ENCODE data around the gene SYNE1.
A peak's percentile ranks its signal among the peaks of the same experiment; 100 is the strongest.

SYNE1 gene

DNA sequence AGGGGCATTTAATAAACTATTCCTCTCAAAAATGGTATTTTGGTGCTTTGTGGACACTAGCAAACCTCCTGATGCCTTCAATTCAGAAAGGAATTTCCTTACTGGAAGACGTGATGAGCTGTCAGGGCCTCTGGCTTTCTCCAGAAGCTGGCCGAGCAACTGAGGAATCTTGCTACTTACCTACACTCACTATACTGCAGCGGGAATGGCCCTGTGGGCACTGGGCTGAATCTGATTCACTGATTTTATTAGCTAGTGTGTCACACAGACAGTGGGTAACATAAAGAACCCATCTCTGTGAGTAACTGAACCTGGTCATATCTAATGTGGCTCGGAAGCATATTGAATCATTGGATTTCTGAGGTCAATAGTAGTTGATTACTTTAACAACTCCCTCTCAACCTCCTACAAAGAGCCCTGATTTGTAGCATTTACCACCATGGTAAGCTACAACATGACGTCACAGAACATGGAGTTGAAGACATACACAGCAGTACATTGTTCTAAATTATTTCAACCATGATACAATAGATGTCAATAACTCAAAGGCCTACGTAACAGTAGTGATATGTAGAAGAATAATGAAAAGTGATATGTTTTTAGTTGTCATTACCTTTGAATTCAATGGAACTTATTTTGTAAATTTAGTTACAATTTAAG is 232.1 kb downstream of the SYNE1 start:
- no peak for DNase-seq

DNA sequence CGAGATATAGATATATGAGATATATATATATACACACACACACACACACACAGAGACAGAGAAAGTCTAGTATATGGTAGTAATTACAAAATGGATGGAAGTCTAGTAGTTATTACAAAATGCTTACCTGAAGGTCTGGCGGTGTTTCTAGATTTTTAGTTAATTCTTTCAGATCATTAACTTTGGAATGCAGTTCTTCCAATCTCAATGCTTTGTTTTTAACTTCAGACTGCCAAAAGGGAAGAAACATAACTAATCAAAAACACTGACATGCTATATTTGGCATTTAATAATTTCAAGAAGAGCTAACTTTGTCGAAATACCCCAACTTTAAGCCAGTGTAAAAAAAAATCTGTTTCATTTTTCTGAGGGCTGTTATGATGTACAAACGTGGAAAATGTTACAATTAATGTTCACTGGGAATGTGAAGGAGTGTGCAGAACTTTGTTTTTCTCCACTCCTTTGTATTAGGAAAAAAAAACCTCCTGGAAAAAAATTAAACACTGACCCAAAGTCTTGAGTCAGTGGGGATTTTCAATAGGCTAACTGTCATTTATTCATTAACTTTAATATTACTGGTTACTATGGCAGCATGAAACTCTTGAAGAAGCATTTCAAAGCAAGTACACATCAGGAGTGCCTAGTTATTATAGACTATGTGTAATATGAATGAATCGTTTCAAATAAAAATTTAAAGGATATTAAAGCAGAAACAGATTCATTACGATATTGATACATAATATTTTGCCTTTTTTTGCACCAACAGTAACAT is 232.9 kb downstream of the SYNE1 start:
- DNase-seq, result no peak

DNA sequence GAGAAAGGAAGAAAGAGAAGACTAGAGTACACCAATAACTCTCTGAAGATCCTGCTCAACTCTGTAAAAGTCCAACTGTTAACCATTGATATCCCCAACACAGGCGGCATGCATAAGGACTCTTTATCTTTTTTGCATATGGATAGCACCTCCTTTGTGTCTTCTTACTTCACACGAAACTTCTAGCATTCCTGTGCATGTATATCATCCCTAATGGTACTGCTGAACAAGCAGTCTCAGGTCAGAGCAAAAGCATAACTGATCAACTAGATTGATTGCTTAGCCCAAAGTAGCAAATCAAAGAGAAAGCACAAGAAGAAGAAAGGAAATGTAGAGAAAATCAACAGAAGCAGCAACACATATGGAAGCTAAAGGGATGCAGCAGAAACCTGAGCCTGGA is 234.4 kb downstream of the SYNE1 start:
- no peak for DNase-seq

DNA sequence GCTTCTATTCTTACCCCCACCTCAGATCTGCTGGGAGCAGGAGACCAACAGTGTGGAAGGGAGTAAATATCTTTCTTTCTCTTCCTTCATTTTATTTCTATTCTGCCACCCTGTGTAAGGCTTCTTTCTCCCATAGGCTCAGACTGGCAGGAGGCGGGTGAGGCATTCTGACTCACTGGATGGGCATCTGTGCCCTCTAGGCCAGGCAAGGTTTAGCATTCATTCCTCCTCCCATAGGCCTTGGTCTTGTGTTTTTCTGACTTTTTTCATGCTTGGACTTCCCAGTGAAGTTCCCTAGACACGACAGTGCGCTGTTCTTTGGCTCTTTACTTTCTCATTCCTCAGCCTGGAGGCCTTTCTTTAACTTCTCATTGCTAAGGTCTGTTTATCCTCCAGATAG is 235.2 kb downstream of the SYNE1 start:
- no peak for DNase-seq

DNA sequence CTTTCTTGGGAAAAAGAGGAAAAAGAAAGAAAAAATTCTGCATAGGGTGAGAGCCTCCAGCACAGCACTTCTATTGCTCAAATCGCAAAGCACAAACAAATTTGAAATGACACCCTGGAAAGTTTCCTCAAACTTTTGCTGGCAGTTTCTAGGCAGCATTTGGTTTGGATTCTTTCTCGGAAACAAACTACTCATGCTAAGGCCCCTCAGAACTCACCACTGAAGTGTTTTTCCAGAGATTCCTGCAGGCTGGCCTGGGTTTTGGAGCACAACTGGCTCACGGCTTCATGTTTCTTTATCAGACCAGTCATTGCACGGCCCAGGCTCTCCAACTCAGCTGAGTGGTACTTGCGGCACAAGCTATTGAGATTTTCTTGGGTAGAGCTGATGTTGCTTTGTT is 237.8 kb downstream of the SYNE1 start:
- DNase-seq, result no peak

DNA sequence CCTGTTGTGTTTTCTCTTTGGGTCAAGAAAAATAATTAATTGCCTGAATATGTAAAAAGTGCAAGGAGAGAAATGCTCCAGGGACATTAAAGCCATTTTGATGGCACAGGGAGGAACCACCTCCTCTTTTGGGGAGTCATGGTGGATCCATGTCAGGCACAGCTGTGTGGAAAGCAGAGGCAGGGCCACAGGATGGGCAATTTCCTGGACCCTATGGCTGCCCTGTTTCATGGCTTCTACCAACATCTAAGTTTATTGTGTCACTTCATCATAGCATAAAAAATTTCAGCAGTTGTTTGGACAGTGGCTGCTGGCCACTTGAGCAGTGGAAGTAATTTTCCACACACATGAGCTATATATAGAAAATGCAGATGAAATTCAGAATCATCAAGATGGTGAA is 238.2 kb downstream of the SYNE1 start:
- no peak for DNase-seq

DNA sequence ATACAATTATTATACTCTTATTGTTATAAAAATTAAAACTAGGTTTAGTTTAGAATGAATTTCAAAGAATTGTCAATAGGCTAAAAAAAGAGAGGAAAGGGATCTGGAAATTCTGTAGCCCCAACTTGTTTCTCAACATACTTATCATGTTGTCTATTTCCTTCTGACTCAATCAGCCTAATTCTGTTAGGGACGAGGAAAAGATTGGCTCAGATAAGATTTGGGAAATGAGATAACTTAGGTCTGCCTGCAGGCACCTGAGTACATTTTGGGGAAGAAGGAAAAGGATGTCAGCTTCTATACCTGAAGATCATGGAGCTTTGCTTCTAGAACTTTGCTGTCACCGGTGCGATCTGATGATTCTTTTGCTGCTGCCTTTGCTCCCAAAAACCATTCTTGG is 238.8 kb downstream of the SYNE1 start:
- DNase-seq, result no peak

DNA sequence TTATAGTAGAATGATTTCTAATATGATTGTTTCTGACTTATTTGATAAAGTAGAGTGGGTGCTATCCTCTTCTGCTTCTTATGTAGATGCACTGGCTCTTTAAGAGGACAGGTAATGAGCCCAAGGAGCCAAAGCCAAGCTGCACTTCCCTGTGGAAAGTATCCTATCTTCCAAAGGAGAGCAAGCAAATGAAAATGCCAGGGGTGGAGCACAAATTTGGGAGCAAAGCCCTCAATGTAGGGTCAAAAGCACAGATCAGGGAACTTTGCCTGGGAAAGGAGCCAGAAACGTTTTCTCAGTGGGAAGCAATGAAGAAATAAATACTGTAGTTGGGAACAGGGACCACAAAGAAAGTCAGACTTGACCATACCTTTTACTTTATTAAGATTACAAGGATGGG is 242.9 kb downstream of the SYNE1 start:
- DNase-seq, result no peak

DNA sequence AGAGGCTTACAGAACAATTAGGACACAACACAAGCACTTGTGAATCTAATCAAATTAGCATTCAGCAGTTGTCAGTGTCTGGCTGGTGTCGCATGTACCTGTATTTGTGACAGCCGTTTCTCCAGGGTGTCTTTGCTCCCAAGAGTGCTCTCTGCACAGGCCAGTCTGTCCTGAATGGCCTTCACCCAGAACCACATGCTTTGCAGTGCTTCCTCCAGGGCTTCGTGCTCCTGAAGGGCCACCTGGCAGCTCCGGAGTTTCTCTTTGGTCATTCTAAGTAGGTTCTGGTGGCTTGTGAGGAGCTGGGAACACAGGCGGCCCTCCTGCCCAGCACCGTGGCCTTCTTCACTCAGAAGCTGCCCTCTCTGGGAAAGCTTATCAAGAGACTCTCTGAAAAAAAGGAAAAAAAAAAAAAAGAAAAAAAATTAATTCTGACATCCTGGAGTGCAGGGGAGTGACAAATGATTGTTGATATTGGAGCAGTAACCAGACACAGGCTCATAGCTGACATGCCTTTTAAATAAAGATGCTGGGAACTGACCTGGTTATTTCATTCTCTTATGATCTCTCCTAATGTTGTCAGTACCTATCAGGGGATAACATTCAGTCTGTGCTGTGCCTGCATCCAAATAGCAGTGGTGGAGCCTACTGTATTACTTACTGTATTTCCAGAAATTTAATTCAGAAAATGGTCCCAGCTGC is 245.8 kb downstream of the SYNE1 start:
- DNase-seq, result no peak

DNA sequence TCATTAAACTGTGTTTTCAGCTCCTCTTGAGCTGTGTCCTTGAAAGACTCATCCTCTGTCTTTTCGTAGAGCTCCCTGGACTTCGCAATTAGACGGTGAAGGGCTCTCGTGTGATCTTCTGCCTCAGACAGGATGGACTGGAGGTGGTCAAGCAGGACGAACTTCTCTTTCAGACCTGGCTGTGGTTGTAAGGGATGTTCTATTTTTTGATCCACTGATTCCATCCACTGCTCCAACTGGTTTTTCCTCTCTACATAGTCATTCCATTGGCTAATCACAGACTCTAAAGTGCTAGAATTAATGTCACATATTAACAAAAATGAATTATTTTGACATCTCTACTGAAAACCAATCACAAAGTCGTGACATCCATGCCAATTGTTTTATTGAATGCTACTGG is 250.1 kb downstream of the SYNE1 start:
- no peak for DNase-seq

DNA sequence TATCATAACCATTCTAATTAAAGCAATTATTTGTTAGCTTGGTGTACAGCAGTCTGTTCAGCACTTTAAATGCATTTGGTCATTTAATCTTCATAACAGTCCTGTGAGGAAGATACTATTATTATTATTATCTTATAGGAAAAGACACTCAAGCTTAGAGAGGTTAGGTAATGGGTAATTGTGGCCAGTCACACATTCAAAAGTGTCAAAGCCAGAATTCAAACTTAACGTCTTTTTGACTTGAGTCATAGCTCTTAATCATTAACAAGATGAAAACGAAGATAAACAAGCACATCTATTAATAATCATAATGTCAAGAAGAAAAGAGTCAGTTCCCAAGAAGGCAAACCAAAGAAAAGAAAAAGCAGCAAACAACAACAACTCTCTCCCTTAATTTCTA is 251.0 kb downstream of the SYNE1 start:
- no peak for DNase-seq

DNA sequence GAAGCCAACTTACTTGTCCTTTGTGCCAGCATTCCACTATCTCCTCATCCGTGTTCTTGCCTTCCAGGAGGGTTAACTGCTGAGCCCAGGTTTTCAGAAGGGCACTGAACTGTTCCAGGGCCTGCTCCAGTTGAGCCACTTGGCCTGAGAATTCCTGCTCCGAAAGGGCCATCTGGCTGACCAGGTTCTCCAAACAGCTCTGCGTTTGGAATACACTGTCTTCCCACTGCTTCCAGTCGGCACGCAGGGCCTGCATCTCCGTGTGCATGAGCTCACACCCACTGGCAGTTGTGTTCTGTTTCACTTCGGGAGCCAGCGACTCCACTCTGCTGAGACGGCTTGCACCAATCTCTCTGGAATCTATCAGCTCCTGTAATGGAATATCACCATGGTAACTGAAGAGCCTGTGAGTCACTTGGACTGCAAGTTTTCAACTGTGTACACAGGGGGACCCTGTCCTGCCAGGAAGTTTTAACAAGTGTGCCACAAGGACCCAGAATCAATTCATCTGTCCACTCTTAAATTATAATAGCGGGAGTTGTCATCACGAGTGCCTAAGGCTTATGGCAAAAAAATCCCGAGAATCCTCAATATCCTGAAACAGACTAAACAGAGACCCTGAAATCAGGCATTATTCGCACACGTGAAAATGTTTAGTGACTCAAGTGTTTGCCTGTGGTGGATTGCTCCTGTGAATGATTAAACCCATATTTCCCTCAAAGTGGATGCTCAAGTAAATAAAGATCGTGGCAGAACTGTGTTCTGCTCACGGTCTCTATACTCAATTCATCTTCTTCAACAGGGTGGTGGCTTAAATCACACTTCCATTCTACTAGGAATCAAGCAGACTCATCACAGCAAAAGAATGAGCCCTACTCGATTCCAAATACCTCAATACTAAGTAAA is 255.9 kb downstream of the SYNE1 start:
- no peak for DNase-seq

DNA sequence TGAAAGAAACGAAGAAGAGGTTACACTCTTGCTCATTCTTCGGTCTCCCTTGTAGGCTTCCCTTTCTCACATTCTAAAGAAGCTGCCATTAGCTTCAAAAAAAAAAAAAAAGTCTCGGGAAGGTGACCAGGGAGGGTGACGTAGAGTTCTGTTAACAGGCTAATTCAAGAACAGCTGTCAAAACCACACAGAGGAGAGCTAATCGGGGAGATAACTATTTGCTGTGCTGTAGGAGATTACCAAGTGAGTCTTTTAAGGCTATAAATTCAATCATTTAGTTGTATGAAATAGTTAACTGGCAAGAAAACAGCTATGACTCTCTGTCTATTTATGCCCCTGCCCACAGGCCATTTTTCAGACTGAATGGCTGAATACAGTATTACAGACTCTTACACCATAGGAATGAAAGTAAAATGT is 256.8 kb downstream of the SYNE1 start:
- DNase-seq, result no peak

DNA sequence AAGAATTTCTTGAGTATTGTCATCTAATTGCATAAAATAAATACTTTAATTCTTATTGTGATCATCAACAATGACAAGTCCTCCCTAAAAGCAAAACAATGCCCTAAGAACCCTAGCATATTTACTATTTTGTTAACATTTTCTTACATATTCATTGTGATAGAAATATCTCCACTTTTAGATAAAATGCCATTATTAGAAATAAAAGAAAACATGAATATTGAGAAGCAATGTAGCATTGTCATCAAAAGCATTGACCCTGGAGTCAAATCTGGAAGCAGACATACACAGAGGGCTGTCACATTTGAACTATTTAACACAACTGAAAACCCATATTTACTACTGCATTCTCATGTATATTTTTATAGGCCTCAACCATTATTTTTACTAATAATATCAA is 257.7 kb downstream of the SYNE1 start:
- no peak for DNase-seq

DNA sequence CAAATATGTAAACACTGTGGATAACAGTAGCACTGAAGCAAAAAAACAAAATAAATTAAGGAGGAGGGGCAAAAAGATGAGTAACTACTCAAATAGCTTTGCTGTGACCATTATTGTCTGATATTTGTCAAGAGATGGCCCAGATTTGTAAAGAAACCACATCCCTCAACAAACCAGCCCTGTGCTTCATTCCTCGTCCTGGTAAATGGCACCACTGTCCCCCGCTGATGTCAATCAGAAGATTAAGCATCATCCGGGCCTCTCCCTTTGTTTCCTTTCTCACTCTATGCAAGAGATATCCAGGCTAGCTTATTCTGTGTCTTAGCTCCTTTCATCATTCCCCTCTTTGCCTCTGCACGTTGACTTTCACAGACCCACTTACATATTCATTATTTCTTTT is 259.0 kb downstream of the SYNE1 start:
- no peak for DNase-seq

DNA sequence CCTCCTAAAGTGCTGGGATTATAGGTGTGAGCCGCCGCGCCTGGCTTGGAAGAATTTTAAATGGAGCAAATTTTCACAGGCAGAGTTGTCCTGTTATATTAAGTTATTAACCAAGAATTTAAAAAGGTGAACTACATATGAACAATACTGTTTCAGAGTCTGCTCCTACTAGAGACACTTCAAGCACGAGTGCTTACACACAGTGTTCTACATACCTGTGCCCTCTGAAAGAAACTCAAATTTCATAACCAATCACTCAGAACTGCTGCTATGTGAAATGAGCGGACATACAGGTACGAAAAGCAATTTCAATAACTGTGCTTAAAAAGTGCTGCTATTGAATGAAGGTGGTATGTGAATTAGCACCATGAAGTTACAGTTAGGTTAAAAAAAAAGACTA is 262.0 kb downstream of the SYNE1 start:
- DNase-seq, result no peak

DNA sequence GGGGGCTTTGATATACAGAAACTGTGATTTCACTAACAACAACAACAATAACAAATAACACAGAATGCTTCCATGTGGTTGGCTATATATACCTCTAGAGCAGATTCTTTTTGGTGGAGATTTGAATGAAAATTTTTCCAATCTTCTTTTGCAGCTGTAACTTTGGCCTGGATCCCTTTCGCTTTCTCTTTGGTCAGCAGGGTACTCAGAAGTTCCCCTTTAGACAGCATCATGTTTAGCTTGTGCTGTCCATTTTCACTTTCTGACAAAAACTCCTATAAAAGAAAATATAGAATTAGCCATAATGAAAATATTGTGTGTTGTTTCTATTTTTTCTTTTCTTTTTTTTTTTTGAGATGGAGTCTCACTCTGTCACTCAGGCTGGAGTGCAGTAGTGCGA is 264.2 kb downstream of the SYNE1 start:
- no peak for DNase-seq

DNA sequence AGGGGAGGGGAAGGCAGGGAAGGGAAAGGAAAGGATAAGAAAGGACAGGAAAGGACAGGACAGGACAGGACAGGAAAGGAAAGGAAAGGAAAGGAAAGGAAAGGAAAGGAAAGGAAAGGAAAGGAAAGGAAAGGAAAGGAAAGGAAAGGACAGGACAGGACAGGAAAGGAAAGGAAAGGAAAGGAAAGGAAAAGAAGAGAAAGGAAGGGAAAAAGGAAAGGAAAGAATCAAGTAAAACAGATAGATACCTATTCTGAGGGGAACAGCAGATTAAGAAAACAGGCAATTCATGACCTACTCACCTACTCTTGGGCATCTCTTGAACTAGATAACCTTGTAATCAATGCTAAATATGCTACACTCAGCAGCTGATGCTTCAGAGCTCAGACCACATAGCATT is 265.4 kb downstream of the SYNE1 start:
- DNase-seq, result no peak

DNA sequence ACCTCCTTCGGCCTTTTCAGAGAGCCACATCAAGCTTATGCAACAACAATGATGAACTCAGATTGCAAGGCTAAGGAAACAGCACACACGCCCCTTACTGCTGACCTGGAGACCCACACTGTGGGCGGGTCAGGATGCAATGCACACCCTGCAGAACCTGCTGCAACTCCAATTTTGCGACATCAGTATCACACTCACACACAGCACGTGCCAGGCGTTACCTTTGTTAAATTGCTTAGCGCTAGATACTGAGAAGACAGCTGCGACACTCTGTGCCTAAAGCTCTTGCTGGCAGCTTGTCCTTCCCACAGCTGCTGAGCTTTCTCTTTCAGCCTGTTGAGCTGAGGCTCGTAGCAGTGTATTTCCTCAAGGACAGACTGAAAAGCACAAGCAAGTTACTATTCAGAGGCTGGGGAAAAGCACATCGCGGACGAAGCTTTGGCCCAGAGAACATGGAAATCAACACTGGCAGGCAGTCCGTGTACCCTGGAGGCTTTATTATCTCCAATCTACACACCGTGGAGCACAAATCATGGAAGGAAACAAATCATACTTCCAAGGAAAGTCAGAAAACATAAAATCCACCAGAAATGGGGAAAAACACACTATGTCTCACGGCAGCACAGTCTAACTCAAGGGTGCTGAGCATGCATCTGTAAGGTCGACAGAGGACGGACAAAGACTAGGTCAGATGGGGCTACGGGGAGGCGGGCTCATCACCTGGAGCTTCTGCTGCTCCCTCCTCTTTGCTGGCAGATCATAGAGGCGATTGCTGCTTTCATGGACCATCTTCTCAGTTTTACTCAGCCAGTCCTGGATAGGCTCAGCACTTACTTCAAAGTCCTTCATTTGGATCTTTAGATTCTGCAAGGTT is 268.2 kb downstream of the SYNE1 start:
- DNase-seq, result no peak

DNA sequence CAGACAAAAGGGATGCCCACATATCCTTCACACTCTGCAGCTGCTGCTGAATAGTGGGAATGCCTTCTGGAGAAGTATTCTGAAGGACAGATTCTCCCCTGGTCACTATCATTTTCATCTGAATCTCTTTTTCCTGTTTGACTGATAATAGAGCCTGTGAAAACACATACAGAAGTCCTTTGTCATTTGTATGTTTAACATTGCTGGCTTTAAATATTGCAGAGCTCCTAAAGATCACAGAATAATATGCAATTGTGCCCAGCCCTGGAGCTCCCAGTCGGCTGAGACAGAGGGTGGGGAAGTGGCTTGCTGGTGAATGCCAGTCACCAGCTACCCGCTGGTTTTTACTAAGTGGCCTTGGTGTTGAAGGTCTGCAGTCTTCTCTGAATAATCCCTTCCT is 272.3 kb downstream of the SYNE1 start:
- DNase-seq, result no peak

DNA sequence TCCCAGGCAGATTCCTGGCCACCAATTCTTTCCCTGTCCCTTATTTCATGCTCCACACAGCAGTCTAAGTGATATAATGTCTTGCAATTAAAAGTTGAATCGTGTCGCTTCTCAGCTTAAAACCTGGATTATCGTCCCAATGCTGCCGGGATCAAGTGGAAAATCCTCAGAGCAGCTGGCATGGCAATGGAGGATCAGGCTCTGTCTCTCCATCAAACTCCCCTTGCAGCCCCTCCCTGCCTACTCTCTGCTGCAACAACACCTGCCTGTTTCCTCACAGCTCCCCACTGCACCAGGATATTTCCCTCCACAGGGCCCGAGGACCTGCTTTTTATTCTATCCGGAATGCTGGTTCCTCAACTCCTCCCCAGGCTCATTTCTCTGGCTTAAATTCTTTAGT is 277.1 kb downstream of the SYNE1 start:
- DNase-seq, result no peak

DNA sequence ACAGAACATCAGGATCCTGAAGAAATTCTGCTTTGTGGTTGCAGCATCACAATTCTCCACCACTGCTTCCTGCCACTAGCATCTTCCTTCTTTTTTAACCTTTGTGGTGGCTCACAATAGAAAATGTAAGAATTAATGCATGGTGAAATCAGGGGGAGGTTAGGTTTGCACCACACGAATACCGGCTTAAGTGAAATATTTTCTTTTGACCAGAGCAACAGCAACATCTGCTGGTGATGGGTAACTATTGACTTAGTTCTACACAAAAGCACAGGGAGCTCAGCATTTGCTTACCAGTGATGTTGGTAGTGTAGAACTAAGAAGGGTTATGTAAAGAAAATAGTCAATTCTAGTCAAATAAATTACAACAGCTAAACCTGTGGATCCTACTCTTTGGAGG is 280.5 kb downstream of the SYNE1 start:
- DNase-seq, result peak; percentile 11

Data from CD4-positive, alpha-beta T cell treated with Interleukin-6 for 4 hours (primary cell).